Hypothalamus (tissue), 51 donors: ENCODE measurements around the gene IL1RAP.

Source experiments
- DNase-seq, 51 donors: peaks; one replicate each; lab custom pipeline; 2025; lab: John Stamatoyannopoulos, UW

Gene IL1RAP

DNA sequence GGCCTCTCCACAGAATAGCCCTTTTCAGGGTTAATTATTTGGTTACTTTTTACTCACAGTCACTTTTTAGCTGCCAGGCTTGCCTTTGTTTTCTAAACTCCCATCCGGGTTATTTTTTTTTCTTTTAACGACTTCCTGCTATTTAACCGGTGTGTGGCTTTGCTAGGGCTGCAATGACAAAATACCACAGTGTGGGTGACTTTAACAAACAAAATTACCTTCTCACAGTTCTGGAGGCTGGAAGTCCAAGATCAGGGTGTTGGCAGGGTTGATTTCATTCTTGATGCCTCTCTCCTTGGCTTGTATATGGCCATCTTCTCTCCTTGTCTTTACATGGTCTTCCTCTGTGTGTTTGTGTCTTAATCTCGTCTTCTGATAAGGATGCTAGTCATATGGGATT lies 91.5 kb downstream of the IL1RAP start:
- DNase-seq = no peak

DNA sequence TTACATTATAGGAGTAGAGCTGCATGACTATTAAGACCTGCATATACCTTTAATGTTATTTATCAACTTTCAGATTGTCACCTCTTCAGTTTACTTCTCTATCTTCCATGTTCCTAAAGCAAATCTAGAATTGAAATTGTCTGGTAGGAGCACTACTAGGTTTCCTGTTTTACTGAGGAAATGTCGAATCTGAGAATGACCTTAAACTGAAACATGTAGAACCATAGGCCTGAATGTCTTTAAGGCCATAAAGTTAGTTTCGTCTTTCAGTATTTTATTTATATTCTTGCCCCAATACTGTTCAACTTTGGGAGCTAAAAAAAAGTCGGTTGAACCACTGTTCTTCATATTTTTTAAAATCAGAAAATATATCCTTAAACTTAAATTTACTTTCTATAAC lies 92.7 kb downstream of the IL1RAP start:
- no peak for DNase-seq

DNA sequence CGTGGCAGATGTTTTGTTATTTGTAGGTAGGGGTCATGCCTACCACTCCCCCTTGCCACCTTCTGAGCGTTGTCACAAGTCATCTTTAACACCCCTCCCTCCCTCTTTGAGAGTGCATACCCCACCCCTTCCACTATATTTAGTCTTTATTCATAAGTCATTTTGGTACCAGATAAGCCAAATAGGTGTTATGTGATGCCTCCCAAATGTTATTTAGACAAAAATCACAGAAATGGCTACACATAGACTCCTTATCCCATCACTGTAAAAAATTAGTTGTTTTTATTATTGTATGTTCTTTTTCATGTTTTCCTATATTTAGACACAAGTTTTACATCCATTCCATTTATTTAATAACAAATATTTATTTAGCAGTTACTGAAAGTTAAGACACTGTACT lies 93.1 kb downstream of the IL1RAP start:
- no peak for DNase-seq

GRCh38 chr3:190608850-190609589 lies 95.1 kb downstream of the IL1RAP start:
- no peak for DNase-seq

DNA sequence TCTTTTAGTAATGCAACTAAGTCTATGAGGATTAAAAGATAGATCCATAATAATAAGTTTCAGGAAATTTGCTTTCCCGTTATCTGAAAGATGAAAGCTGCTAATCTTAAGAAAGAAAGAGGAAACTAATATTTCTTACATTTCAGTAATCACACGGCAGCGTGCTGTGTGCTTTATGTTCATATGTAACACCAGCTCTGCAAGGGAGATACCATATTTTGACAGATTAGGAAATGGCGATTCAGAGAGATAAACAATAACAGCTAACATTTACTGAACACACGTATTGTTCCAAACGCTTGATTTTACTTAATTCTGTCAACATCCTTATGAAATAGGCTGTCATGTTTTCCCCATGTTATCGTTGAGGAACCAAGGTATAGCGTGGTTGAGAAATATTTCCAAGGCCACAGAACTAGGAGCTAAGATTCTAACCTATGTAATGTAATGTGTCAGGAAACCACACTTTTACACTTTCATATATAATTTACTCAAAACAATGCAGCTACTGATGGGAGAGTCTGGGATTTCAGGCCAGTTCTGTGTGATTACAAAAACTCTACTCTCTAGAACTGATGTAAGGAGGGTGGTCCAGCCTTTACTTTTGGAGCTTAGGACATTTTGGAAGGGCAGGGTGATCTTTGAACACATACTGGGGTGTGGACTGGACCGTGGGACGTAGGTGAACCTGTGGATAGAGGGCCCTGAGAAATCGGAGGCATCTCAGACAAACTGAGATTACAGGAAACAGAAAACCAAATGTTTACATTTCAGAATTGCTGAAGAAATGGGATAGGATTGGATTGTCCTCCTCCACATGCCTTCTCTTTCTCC lies 100.6 kb downstream of the IL1RAP start:
- no peak for DNase-seq

GRCh38 chr3:190615060-190615384 lies 101.1 kb downstream of the IL1RAP start:
- DNase-seq = no peak

GRCh38 chr3:190615607-190616006 lies 101.7 kb downstream of the IL1RAP start:
- DNase-seq = no peak

- no peak for DNase-seq
These were observed 102.8 kb downstream of the IL1RAP start for GRCh38 chr3:190616637-190617036.

GRCh38 chr3:190617185-190617584 lies 103.3 kb downstream of the IL1RAP start:
- no peak for DNase-seq

DNA sequence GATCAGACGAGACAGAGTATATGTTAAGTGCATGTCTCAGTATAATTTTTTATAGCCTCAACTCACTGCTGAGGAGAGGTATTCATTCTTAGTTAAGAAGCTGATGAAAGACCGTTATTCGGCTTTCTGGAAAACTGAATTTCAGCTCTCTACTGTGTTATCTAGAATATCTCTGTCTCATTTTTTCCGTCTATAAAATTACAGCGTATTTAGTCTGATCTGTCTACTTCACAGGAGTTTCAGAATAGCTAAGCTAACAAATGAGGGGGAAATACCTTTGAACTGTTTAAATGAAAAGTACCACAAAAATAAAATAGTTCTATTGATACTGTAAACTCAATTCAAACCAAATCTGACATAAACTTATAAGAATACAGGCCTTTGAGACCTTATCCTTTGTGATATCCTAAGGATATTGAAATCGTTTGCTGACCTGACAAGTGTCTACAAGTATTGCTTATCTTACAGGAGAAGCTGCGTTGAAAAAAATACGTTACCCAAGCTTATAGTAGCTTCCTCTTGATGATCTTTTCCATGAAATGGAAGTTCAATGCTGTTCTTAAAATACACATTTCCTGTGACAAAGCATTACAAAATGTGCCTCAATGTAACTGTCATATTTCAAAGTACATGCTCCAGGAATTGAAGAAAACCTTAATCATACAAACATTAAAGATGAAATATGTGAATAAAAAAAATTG lies 104.6 kb downstream of the IL1RAP start:
- DNase-seq = no peak

GRCh38 chr3:190619353-190619752 lies 105.5 kb downstream of the IL1RAP start:
- DNase-seq = no peak

- DNase-seq = no peak
These were observed 105.9 kb downstream of the IL1RAP start for GRCh38 chr3:190619761-190620160.

- no peak for DNase-seq
These were observed 107.2 kb downstream of the IL1RAP start for GRCh38 chr3:190620886-190621608.

DNA sequence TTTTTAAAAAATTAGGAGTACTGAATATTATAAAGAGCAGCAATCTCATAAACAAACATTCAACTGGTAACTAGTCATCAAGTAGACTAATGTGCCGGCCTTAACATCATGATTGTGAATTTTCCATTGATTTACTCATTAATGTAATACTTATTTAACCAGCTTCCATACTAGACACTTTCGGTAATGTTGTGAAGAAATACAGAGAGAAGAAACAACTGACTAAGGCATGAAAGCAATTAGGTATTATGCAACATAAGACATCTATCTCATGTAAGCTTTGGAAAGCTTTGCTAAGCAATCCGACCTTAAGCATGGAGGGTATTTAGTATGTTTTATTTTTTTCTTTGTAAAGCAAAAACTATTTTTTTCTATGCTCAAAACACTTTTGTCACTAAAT lies 108.0 kb downstream of the IL1RAP start:
- no peak for DNase-seq

- DNase-seq = no peak
These were observed 110.4 kb downstream of the IL1RAP start for GRCh38 chr3:190624282-190624681.

DNA sequence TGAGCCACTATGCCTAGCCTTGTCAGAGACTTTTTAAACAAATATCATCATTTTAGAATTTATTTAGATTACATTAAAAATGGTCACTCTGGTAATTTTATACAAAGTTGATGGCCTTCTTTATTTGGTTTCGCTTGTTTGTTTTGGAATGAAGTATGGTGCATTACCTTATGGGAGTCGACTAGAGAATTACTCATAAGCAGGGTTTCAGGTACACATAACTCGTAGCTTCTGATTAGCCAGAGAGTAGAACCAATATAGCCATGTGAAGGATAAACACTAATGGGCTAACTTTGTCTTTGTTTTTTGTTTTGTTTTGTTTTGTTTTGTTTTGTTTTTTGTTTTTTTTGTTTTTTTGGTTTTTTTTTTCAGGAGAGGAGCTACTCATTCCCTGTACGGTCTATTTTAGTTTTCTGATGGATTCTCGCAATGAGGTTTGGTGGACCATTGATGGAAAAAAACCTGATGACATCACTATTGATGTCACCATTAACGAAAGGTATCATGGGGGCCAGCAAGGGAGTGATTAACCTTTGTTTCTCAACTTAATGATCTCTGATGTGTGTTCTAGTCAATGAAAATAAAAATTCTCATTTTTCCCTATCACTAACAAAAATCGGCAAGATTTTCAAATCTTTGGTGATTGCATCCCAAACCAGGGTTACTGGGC lies 113.2 kb downstream of the IL1RAP start:
- no peak for DNase-seq

- DNase-seq = no peak
These were observed 115.2 kb downstream of the IL1RAP start for GRCh38 chr3:190629088-190629487.

DNA sequence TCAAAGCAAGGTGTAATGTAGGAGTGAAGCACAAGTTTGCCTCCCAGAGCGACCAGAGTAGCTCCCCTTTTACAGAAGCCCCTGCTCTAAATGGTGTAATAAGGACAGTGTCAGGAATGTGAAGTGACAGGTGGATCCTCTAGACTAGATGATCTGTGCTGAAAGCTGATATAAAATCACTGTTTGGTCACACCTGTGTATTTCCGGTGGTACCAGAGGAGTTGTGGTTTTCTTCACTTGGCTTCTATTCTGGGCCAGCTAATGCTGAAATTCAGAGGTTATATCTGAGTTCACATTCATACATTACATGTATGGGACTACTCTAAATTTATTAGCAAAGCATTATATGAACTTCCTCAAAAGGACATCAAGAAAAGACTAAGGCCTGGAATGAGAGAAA lies 117.4 kb downstream of the IL1RAP start:
- no peak for DNase-seq

DNA sequence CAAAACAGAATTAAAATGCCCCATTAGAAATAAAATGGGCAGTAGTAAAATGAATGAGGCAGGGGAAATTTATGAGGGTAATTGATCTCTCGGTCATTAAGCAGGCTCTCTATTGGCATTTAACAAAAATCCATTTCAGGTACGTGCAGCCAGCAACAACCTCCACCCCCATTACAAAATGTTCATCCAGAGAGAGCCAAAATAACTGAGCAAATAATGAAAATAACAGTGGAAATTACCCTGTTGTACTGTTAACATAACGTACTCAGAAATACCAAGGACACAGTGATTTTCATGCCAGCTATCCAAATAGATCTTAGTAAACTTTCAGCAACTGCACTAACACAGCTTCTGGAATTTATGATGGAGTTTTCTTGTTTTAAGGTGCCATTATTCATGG lies 127.7 kb downstream of the IL1RAP start:
- no peak for DNase-seq

DNA sequence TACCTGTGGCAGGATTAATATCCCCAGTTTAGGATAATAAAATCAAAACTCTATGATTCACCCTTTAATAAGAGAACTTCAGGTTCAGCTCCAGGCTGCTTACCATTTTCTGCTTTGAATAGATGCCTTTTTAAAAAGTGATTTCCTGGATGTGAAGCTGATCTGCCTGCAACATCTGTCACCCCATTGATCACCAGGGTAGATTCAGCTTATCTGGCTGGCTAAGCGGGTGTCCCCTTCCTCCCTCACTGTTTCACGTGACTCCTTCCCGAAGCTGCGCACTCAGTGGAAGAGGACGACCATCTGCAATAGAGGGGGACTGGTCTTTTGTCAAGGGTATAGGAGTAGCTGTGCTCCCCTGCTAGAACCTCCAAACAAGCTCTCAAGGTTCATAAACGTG lies 128.1 kb downstream of the IL1RAP start:
- DNase-seq = no peak
